CD14-positive monocyte (primary cell): Measurements from ENCODE around the gene SLC25A21. TPM values are rescaled to one million over a fixed set of nuclear protein-coding genes. Genes with fewer than 3 reads are reported as not detected.

ENCODE experiments used
- DNase-seq, 3 donors: peaks; one replicate each; pipeline ENCODE4 v3.0.0-alpha.2; 2011 to 2022
- H2AFZ ChIP-seq: 2 replicates; pipeline ENCODE4 v1.6.0; 2012; ENCODE audit warnings: mild to moderate bottlenecking, low read depth, low read length, inconsistent platforms; ENCODE audit not compliant: insufficient read depth, poor library complexity, severe bottlenecking
- H3K27ac ChIP-seq, 2 donors: 1 replicate in 1 of 2; 2 replicates in 1 of 2; pipeline ENCODE4 v1.5.1; 2012 to 2013; ENCODE audit warnings: low read length in 2 of 2, control low read depth in 1 of 2, inconsistent platforms in 1 of 2, low read depth in 1 of 2, mild to moderate bottlenecking in 1 of 2
- H3K27me3 ChIP-seq, 2 donors: one replicate each; pipeline versions ENCODE4 v1.6.0 to v1.6.1; 2011 to 2013; ENCODE audit warnings: low read length in 2 of 2; ENCODE audit not compliant: control insufficient read depth in 2 of 2, insufficient read depth in 2 of 2
- H3K36me3 ChIP-seq, 2 donors: replicated peaks in 1 of 2; 1 replicate in 1 of 2; 2 replicates in 1 of 2; pipeline versions ENCODE4 v1.5.1 to v1.6.1; 2012 to 2013; ENCODE audit warnings: low read length in 2 of 2, control low read depth in 1 of 2, inconsistent platforms in 1 of 2, mild to moderate bottlenecking in 1 of 2; ENCODE audit not compliant: insufficient read depth in 2 of 2, control insufficient read depth in 1 of 2
- H3K4me1 ChIP-seq, 2 donors: 1 replicate in 1 of 2; 2 replicates in 1 of 2; pipeline versions ENCODE4 v1.5.1 to v1.6.1; 2012 to 2013; ENCODE audit warnings: low read length in 2 of 2, control low read depth in 1 of 2, inconsistent platforms in 1 of 2, mild to moderate bottlenecking in 1 of 2, moderate library complexity in 1 of 2; ENCODE audit not compliant: insufficient read depth in 2 of 2, control insufficient read depth in 1 of 2
- H3K4me2 ChIP-seq: replicated peaks from 2 replicates; pipeline ENCODE3; 2012; ENCODE audit warnings: low read length, moderate library complexity, mild to moderate bottlenecking; ENCODE audit not compliant: poor library complexity, severe bottlenecking; ENCODE audit errors: extremely low read depth
- H3K4me3 ChIP-seq, 3 experiments: fragments of 200-600 bp in 1 of 3; sonication (generic) in 1 of 3; replicated peaks in 1 of 3; 1 replicate in 2 of 3; 2 replicates in 1 of 3; pipeline ENCODE4 v1.5.1; 2011 to 2013; ENCODE audit warnings: low read length in 3 of 3, mild to moderate bottlenecking in 3 of 3, control low read depth in 2 of 3, low read depth in 2 of 3, inconsistent platforms in 1 of 3, moderate library complexity in 1 of 3
- H3K79me2 ChIP-seq: 2 replicates; pipeline ENCODE4 v1.6.0; 2012; ENCODE audit warnings: mild to moderate bottlenecking, control low read depth, inconsistent platforms, low read length, moderate library complexity; ENCODE audit not compliant: insufficient read depth
- H3K9ac ChIP-seq: 2 replicates; pipeline ENCODE4 v1.6.0; 2017; ENCODE audit warnings: low read length, mild to moderate bottlenecking; ENCODE audit not compliant: insufficient read depth, poor library complexity, severe bottlenecking
- H3K9me3 ChIP-seq, 2 donors: replicated peaks in 1 of 2; 1 replicate in 1 of 2; 2 replicates in 1 of 2; pipeline versions ENCODE4 v1.5.1 to v1.6.1; 2012 to 2013; ENCODE audit warnings: low read length in 2 of 2, control low read depth in 1 of 2; ENCODE audit not compliant: control insufficient read depth in 1 of 2, insufficient read depth in 1 of 2
- H4K20me1 ChIP-seq: 2 replicates; pipeline ENCODE4 v1.6.0; 2012; ENCODE audit warnings: mild to moderate bottlenecking, low read length, control low read depth, moderate library complexity; ENCODE audit not compliant: insufficient read depth
- H3K27ac Mint-ChIP-seq, 7 donors: one replicate each; pipeline ENCODE4 v1.8.0; 2020; ENCODE audit warnings: mild to moderate bottlenecking in 7 of 7, mixed read lengths in 7 of 7, moderate library complexity in 6 of 7, inconsistent platforms in 2 of 7
- H3K27me3 Mint-ChIP-seq, 3 donors: one replicate each; pipeline ENCODE4 v1.8.0; 2021 to 2022; ENCODE audit warnings: low read depth in 3 of 3, mild to moderate bottlenecking in 3 of 3, mixed read lengths in 3 of 3, moderate library complexity in 3 of 3, inconsistent platforms in 1 of 3
- H3K36me3 Mint-ChIP-seq, 2 donors: one replicate each; pipeline ENCODE4 v1.8.0; 2020; ENCODE audit warnings: mixed read lengths in 2 of 2, inconsistent platforms in 1 of 2, mild to moderate bottlenecking in 1 of 2
- H3K4me1 Mint-ChIP-seq: one replicate; pipeline ENCODE4 v1.8.0; 2020; ENCODE audit warnings: mild to moderate bottlenecking, mixed read lengths
- H3K4me3 Mint-ChIP-seq, 2 donors: one replicate each; pipeline ENCODE4 v1.8.0; 2020; ENCODE audit warnings: mild to moderate bottlenecking in 2 of 2, mixed read lengths in 2 of 2, moderate library complexity in 1 of 2
- H3K9me3 Mint-ChIP-seq, 7 donors: one replicate each; pipeline ENCODE4 v1.8.0; 2020 to 2022; ENCODE audit warnings: mixed read lengths in 7 of 7, mild to moderate bottlenecking in 6 of 7, moderate library complexity in 6 of 7, inconsistent platforms in 2 of 7
- WGBS: methylation state at CpG from one replicate; pipeline ENCODE4 v1.1.5; 2013; ENCODE audit warnings: missing lambda C conversion rate; ENCODE audit not compliant: insufficient coverage; 5-methylcytosine and 5-hydroxymethylcytosine counted together
- intact Hi-C, 2 donors: fragments of 100-400 bp; cut with micrococcal nuclease; formaldehyde crosslinking; loops; one replicate each; pipeline versions ENCODE4 v1.15.0 to v1.15.1; 2023
- polyA plus RNA-seq, 3 donors: library from polyadenylated mRNA; depleted of rRNA in 1 of 3; unstranded in 2 of 3; stranded (reverse) in 1 of 3; fragments of 300-500 nt in 2 of 3; fragments of >200 nt in 1 of 3; fragmentation: Illumina TruSeq in 2 of 3; gene quantifications; 1 replicate in 2 of 3; 2 replicates in 1 of 3; pipeline ENCODE4 v1.2.3, GENCODE V29; 2012 to 2021
- TF ChIP-seq, protein P1 (sequence below): fragments of 200-600 bp; IDR thresholded peaks from one replicate; pipeline ENCODE4 v1.8.0; 2022; ENCODE audit warnings: antibody characterized with exemption, mild to moderate bottlenecking

SLC25A21 gene
- polyA plus RNA-seq, 3 donors, result not detected

GRCh38 chr14:37203423-37203822 is 31.0 kb upstream of the SLC25A21 start:
- Mint-ChIP-seq H3K4me3 (no peak overlapping the region), H3K27ac (no peak overlapping the region), H3K9me3 (peaks cover 11 to 29% (median 23%) of the 10 kb centered on the region in 7 donors), H3K27me3 (peaks cover 2 to 14% (median 4%) of the 10 kb centered on the region in 3 donors), H3K4me1 (no peaks in the 10 kb centered on the region), H3K36me3 (no peaks in the 10 kb centered on the region)
- Histone ChIP-seq H2AFZ (no peak overlapping the region), H3K27ac (no peak overlapping the region), H3K9me3 (peaks cover 17 to 18% of the 10 kb centered on the region in 2 donors), H3K4me2 (no peak overlapping the region), H3K36me3 (no peaks in the 10 kb centered on the region), H3K27me3 (peaks cover 2 to 7% of the 10 kb centered on the region in 2 donors), H3K9ac (no peak overlapping the region), H3K79me2 (no peaks in the 10 kb centered on the region), H3K4me3 (no peak overlapping the region), H3K4me1 (no peaks in the 10 kb centered on the region), H4K20me1 (no peaks in the 10 kb centered on the region)
- DNase-seq, result no peak
- intact Hi-C loops, result no loop called here
- TF ChIP-seq, protein P1, sequence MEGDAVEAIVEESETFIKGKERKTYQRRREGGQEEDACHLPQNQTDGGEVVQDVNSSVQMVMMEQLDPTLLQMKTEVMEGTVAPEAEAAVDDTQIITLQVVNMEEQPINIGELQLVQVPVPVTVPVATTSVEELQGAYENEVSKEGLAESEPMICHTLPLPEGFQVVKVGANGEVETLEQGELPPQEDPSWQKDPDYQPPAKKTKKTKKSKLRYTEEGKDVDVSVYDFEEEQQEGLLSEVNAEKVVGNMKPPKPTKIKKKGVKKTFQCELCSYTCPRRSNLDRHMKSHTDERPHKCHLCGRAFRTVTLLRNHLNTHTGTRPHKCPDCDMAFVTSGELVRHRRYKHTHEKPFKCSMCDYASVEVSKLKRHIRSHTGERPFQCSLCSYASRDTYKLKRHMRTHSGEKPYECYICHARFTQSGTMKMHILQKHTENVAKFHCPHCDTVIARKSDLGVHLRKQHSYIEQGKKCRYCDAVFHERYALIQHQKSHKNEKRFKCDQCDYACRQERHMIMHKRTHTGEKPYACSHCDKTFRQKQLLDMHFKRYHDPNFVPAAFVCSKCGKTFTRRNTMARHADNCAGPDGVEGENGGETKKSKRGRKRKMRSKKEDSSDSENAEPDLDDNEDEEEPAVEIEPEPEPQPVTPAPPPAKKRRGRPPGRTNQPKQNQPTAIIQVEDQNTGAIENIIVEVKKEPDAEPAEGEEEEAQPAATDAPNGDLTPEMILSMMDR, result no peak
- no CpG with 5 or more reads among the region's 1 CpG for WGBS

GRCh38 chr14:37202812-37203211 is 30.4 kb upstream of the SLC25A21 start:
- peaks cover 11 to 30% (median 23%) of the 10 kb centered on the region in 7 donors for H3K9me3 Mint-ChIP-seq
- H3K9me3 ChIP-seq, result peaks cover 17 to 18% of the 10 kb centered on the region in 2 donors
- H3K9ac ChIP-seq, result no peak overlapping the region
- intact Hi-C loops, result no loop called here
- TF ChIP-seq, protein P1, result no peak
- no peak overlapping the region for H3K4me3 ChIP-seq
- H3K79me2 ChIP-seq, result no peaks in the 10 kb centered on the region
- no peak overlapping the region for H3K4me2 ChIP-seq
- H3K4me1 Mint-ChIP-seq, result peaks cover 5% of the 10 kb centered on the region
- peaks cover 7 to 13% of the 10 kb centered on the region in 2 donors for H3K27me3 ChIP-seq
- H2AFZ ChIP-seq, result no peak overlapping the region
- H3K4me1 ChIP-seq, result peaks cover 0 to 3% of the 10 kb centered on the region in 2 donors
- H4K20me1 ChIP-seq, result no peaks in the 10 kb centered on the region
- no peaks in the 10 kb centered on the region for H3K36me3 ChIP-seq
- H3K27ac ChIP-seq, result no peak overlapping the region
- H3K4me3 Mint-ChIP-seq, result no peak overlapping the region
- H3K27me3 Mint-ChIP-seq, result peaks cover 8 to 20% (median 10%) of the 10 kb centered on the region in 3 donors
- no peak overlapping the region for H3K27ac Mint-ChIP-seq
- DNase-seq, result no peak
- no peaks in the 10 kb centered on the region for H3K36me3 Mint-ChIP-seq
- no CpG with 5 or more reads among the region's 2 CpGs for WGBS
